H54 (cell line): Measurements from ENCODE around the gene TMF1.

Experiments
- DNase-seq: peaks from one replicate; pipeline ENCODE4 v3.0.0; 2011; ENCODE audit warnings: low spot score, mixed read lengths; ENCODE audit not compliant: insufficient read length
- FAIRE-seq: peaks from 3 replicates; lab custom pipeline; 2011; peaks lifted over from hg19 to GRCh38; lab: Jason Lieb, UNC
- POLR2A ChIP-seq: IDR thresholded peaks from 2 replicates; pipeline ENCODE4 v1.6.1; 2011; ENCODE audit warnings: low read depth, mild to moderate bottlenecking, low read length

Gene TMF1

GRCh38 chr3:69058947-69059224, 6.8 kb upstream of the TMF1 start:
- TF ChIP-seq POLR2A: no peak
- FAIRE-seq (no peak), DNase-seq (no peak)

- no peak for FAIRE-seq
- DNase-seq: no peak
- TF ChIP-seq POLR2A: no peak
Observed at GRCh38 chr3:69058180-69058946, 6.2 kb upstream of the TMF1 start.

- FAIRE-seq: no peak
Observed at GRCh38 chr3:69052472-69052898, 352 bp upstream of the TMF1 start.

GRCh38 chr3:69048990-69049389, 3.1 kb downstream of the TMF1 start:
- FAIRE-seq (no peak), DNase-seq (no peak)
- TF ChIP-seq POLR2A: no peak

More at GRCh38 chr3:69052472-69052898, 352 bp upstream of the TMF1 start:
- no peak for TF ChIP-seq POLR2A
- no peak for DNase-seq

- DNase-seq (no peak), FAIRE-seq (no peak)
- no peak for TF ChIP-seq POLR2A
Observed at GRCh38 chr3:69044608-69045007, 7.5 kb downstream of the TMF1 start.

GRCh38 chr3:69033470-69033869, 18.7 kb downstream of the TMF1 start:
- FAIRE-seq: peak; percentile 95
- no peak for TF ChIP-seq POLR2A

GRCh38 chr3:69032737-69033136, 19.4 kb downstream of the TMF1 start:
- no peak for TF ChIP-seq POLR2A
- FAIRE-seq (no peak), DNase-seq (no peak)

More at GRCh38 chr3:69033470-69033869, 18.7 kb downstream of the TMF1 start:
- DNase-seq: peak; percentile 30

GRCh38 chr3:69032142-69032541, 20.0 kb downstream of the TMF1 start:
- no peak for DNase-seq
- peak; percentile 93 for FAIRE-seq
- TF ChIP-seq POLR2A: no peak

GRCh38 chr3:69031635-69032034, 20.5 kb downstream of the TMF1 start:
- FAIRE-seq: no peak
- no peak for TF ChIP-seq POLR2A
- no peak for DNase-seq

GRCh38 chr3:69020857-69021256, 31.3 kb downstream of the TMF1 start:
- FAIRE-seq: no peak
- no peak for TF ChIP-seq POLR2A
- no peak for DNase-seq

- peak; percentile 45 for FAIRE-seq
- TF ChIP-seq POLR2A: no peak
- DNase-seq: no peak
Observed at GRCh38 chr3:69020424-69020823, 31.7 kb downstream of the TMF1 start.

- FAIRE-seq: no peak
Observed at GRCh38 chr3:69016901-69017300, 35.2 kb downstream of the TMF1 start.

GRCh38 chr3:69016102-69016501, 36.0 kb downstream of the TMF1 start:
- DNase-seq (no peak), FAIRE-seq (no peak)
- no peak for TF ChIP-seq POLR2A

More at GRCh38 chr3:69016901-69017300, 35.2 kb downstream of the TMF1 start:
- TF ChIP-seq POLR2A: no peak
- no peak for DNase-seq

GRCh38 chr3:69014022-69014580, 38.0 kb downstream of the TMF1 start:
- FAIRE-seq (no peak), DNase-seq (no peak)
- no peak for TF ChIP-seq POLR2A
